ENCODE results near the gene TEPSIN. TPM values are rescaled to one million over a fixed set of nuclear protein-coding genes. Genes with fewer than 3 reads are reported as not detected.

The TEPSIN gene
- total and polyA plus RNA-seq, 2 of the 13 experiments (the other 11 are each of a cell fraction or from before 2014, with no cell fraction given), result 16.1 to 18.8 TPM

GRCh38 chr17:81245024-81245664 lies 6.3 kb upstream of the TEPSIN start (continued):
- TF ChIP-seq ZNF142 (CRISPR knock-in tag; IDR thresholded peaks at IDR 0.05), result 0 out of 2 replicates have a peak, but pooled peaks have one; percentile 9
- TF ChIP-seq FOXM1 (CRISPR knock-in tag; IDR thresholded peaks at IDR 0.05), result 0 out of 2 replicates have a peak, but pooled peaks have one; percentile 7
- TF ChIP-seq MBD4 (IDR thresholded peaks at IDR 0.05; ENCODE audit: borderline replicate concordance, low read length), result no peak
- TF ChIP-seq IRF9 (CRISPR knock-in tag; IDR thresholded peaks at IDR 0.05; ENCODE audit: borderline replicate concordance), result 0 out of 2 replicates have a peak, but pooled peaks have one; percentile 20
- no peak for TF ChIP-seq ZNF766 (CRISPR knock-in tag; IDR thresholded peaks at IDR 0.05; ENCODE audit: borderline replicate concordance)
- TF ChIP-seq ZNF329 (CRISPR knock-in tag; IDR thresholded peaks at IDR 0.05; ENCODE audit: low read depth), result no peak
- TF ChIP-seq ZMYM3 (CRISPR knock-in tag; IDR thresholded peaks at IDR 0.05), result no peak
- TF ChIP-seq ZC3H13 (CRISPR knock-in tag; IDR thresholded peaks at IDR 0.05), result peak; percentile 86
- no peak for TF ChIP-seq KLF15 (CRISPR knock-in tag; IDR thresholded peaks at IDR 0.05; ENCODE audit: borderline replicate concordance)
- TF ChIP-seq GPN1 (CRISPR knock-in tag; IDR thresholded peaks at IDR 0.05; ENCODE audit: borderline replicate concordance), result no peak
- peak; percentile 59; the same call in 1 of the 2 replicates for TF ChIP-seq ZNF800 (CRISPR knock-in tag; IDR thresholded peaks at IDR 0.05)
- TF ChIP-seq NFKBIZ (CRISPR knock-in tag; IDR thresholded peaks at IDR 0.05), result 0 out of 2 replicates have a peak, but pooled peaks have one; percentile 29
- no peak for TF ChIP-seq BCLAF1 (IDR thresholded peaks at IDR 0.05)
- no peak for TF ChIP-seq MEF2D (CRISPR knock-in tag; IDR thresholded peaks at IDR 0.05)
- TF ChIP-seq MAF1 (CRISPR knock-in tag; IDR thresholded peaks at IDR 0.05; ENCODE audit: borderline replicate concordance), result no peak
- TF ChIP-seq ZNF550 (CRISPR knock-in tag; IDR thresholded peaks at IDR 0.05; ENCODE audit: borderline replicate concordance), result no peak
- TF ChIP-seq IRF2 (CRISPR knock-in tag; IDR thresholded peaks at IDR 0.05), result no peak
